K562 (cell line): Measurements from ENCODE around the gene TAP2. TPM values are rescaled to one million over a fixed set of nuclear protein-coding genes. Genes with fewer than 3 reads are reported as not detected.

Experiments
- ATAC-seq: fragments of 200-7000 bp; cut with Tn5 transposase; 3 replicates; pipeline ENCODE4 v1.9.1; 2020; ENCODE audit warnings: moderate library complexity
- BruUV-seq: library from RNA; stranded (reverse); fragments of 400-500 nt; replicated peaks from 2 replicates; lab custom pipeline; 2021; lab: Mats Ljungman, UMichigan
- CTCF ChIA-PET: fragments of 300-600 bp; formaldehyde crosslinking; extraction: SDS; loops from one replicate; lab custom pipeline; 2021; ENCODE audit warnings: low intra/inter-chr PET ratio; lab: Yijun Ruan, JAX
- POLR2A ChIA-PET: fragments of 300-600, 350-650 bp; sonication (Branson Sonifier 250); formaldehyde crosslinking; extraction: SDS; loops from one replicate; lab custom pipeline; 2021; ENCODE audit warnings: antibody characterized with exemption, inconsistent platforms; lab: Yijun Ruan, JAX
- DNase-seq, 4 experiments: peaks; one replicate each; pipeline versions ENCODE4 v3.0.0 to v3.0.0-alpha.2; 2011 to 2018; ENCODE audit warnings: low spot score in 3 of 4, mixed read lengths in 3 of 4; ENCODE audit errors: extremely low read depth in 1 of 4
- FAIRE-seq: peaks from 2 replicates; lab custom pipeline; 2011; peaks lifted over from hg19 to GRCh38; lab: Jason Lieb, UNC
- H2AFZ ChIP-seq: 2 replicates; pipeline ENCODE4 v1.6.0; 2011; ENCODE audit warnings: low read depth, low read length, control low read depth, inconsistent platforms
- H3K27ac ChIP-seq: fragments of 200-600 bp; 3 replicates; pipeline ENCODE4 v1.8.0; 2011; ENCODE audit warnings: low read depth, mild to moderate bottlenecking, control low read depth, inconsistent platforms, low read length, moderate library complexity, mixed read lengths; ENCODE audit errors: extremely low read depth
- H3K27me3 ChIP-seq, 2 experiments: fragments of 300-600 bp in 1 of 2; 2 replicates in 1 of 2; 3 replicates in 1 of 2; pipeline versions ENCODE4 v1.6.0 to v1.8.0; 2011; ENCODE audit warnings: inconsistent platforms in 2 of 2, low read length in 2 of 2, mild to moderate bottlenecking in 1 of 2, mixed read lengths in 1 of 2, moderate library complexity in 1 of 2; ENCODE audit not compliant: control insufficient read depth in 2 of 2, insufficient read depth in 2 of 2
- H3K36me3 ChIP-seq: fragments of 300-600 bp; 3 replicates; pipeline ENCODE4 v1.8.0; 2011; ENCODE audit warnings: mild to moderate bottlenecking, low read length, inconsistent platforms; ENCODE audit not compliant: control insufficient read depth, insufficient read depth
- H3K4me1 ChIP-seq, 2 experiments: fragments of 200-600 bp in 1 of 2; replicated peaks in 1 of 2; 2 replicates in 1 of 2; 3 replicates in 1 of 2; pipeline versions ENCODE4 v1.5.1 to v1.8.0; 2011; ENCODE audit warnings: inconsistent platforms in 2 of 2, low read length in 2 of 2, mild to moderate bottlenecking in 1 of 2, mixed read lengths in 1 of 2, moderate library complexity in 1 of 2; ENCODE audit not compliant: control insufficient read depth in 2 of 2, insufficient read depth in 2 of 2
- H3K4me2 ChIP-seq: 2 replicates; pipeline ENCODE4 v1.6.1; 2011; ENCODE audit warnings: low read length, control low read depth, inconsistent platforms, mixed read lengths; ENCODE audit not compliant: insufficient read depth
- H3K4me3 ChIP-seq: fragments of 200-600 bp; sonication (generic), shearing (Covaris generic); 2 replicates; pipeline ENCODE4 v1.5.1; 2016; ENCODE audit warnings: control low read depth, inconsistent platforms
- H3K79me2 ChIP-seq: fragments of 200-600 bp; 3 replicates; pipeline ENCODE4 v1.8.0; 2011; ENCODE audit warnings: low read length, inconsistent platforms; ENCODE audit not compliant: control insufficient read depth, insufficient read depth
- H3K9ac ChIP-seq, 2 experiments: 2 replicates each; pipeline versions ENCODE4 v1.6.0 to v1.6.1; 2011; ENCODE audit warnings: low read depth in 2 of 2, low read length in 2 of 2, control low read depth in 1 of 2, inconsistent platforms in 1 of 2, mild to moderate bottlenecking in 1 of 2, mixed read lengths in 1 of 2; ENCODE audit not compliant: insufficient read depth in 1 of 2
- H3K9me1 ChIP-seq: one replicate; pipeline ENCODE4 v1.6.0; 2011; ENCODE audit warnings: inconsistent platforms, mild to moderate bottlenecking, low read length, moderate library complexity; ENCODE audit not compliant: control insufficient read depth, insufficient read depth
- H3K9me3 ChIP-seq: replicated peaks from 2 replicates; pipeline ENCODE4 v1.5.1; 2011; ENCODE audit warnings: low read depth, low read length, inconsistent platforms; ENCODE audit not compliant: control insufficient read depth, insufficient read depth
- H4K20me1 ChIP-seq: replicated peaks from 2 replicates; pipeline ENCODE4 v1.6.1; 2011; ENCODE audit warnings: low read length, inconsistent platforms, mixed read lengths; ENCODE audit not compliant: control insufficient read depth, insufficient read depth
- CEBPB ChIP-seq: fragments of 450-650 bp; IDR thresholded peaks from 2 replicates; pipeline ENCODE4 v1.6.1; 2016; ENCODE audit warnings: missing genetic modification characterization, missing compliant biosample characterization
- CEBPG ChIP-seq, 3 experiments: fragments of 200-800 bp in 1 of 3; sonication (Bioruptor generic) in 1 of 3; sonication (generic) in 1 of 3; formaldehyde crosslinking in 1 of 3; IDR thresholded peaks in 2 of 3; conservative IDR thresholded peaks in 1 of 3; 2 replicates each; pipeline versions ENCODE4 v1.6.1 to v1.8.0; 2016 to 2022; ENCODE audit warnings: missing compliant biosample characterization in 2 of 3, missing genetic modification characterization in 2 of 3, mild to moderate bottlenecking in 1 of 3, missing genetic modification reagents in 1 of 3
- ETS2 ChIP-seq: IDR thresholded peaks from 2 replicates; pipeline ENCODE4 v1.6.1; 2016; ENCODE audit warnings: borderline replicate concordance, missing genetic modification characterization, mild to moderate bottlenecking, moderate library complexity, missing compliant biosample characterization; ENCODE audit not compliant: poor library complexity, severe bottlenecking
- HNRNPUL1 ChIP-seq: fragments of 200-400 bp; formaldehyde crosslinking; IDR thresholded peaks from 2 replicates; pipeline ENCODE4 v1.6.1; 2017; ENCODE audit warnings: low read length
- MED1 ChIP-seq: sonication (generic); formaldehyde crosslinking; IDR thresholded peaks from 2 replicates; pipeline ENCODE4 v1.8.1; 2023; ENCODE audit warnings: missing genetic modification reagents, borderline replicate concordance
- NRF1 ChIP-seq, 2 experiments: fragments of 450-650 bp; IDR thresholded peaks in 1 of 2; conservative IDR thresholded peaks in 1 of 2; 2 replicates each; pipeline ENCODE4 v1.6.1; 2014; ENCODE audit warnings: mild to moderate bottlenecking in 2 of 2
- ZNF695 ChIP-seq: fragments of 450-650 bp; formaldehyde crosslinking; IDR thresholded peaks from 2 replicates; pipeline ENCODE4 v1.4.0; 2020; ENCODE audit warnings: mild to moderate bottlenecking, moderate library complexity
- WGBS: fragments of 100-300 bp; shearing (Covaris generic); methylation state at CpG from one replicate; pipeline ENCODE4 v1.1.6; 2016; ENCODE audit warnings: low coverage, mixed read lengths; ENCODE audit not compliant: insufficient coverage; ENCODE audit errors: missing lambda C conversion rate; 5-methylcytosine and 5-hydroxymethylcytosine counted together
- in situ Hi-C: fragments of 300-500 bp; cut with MboI; formaldehyde crosslinking; loops from 4 replicates; pipeline ENCODE4 v1.15.0; 2018; ENCODE audit warnings: inconsistent platforms, mixed read lengths
- intact Hi-C: fragments of 100-400 bp; cut with micrococcal nuclease; formaldehyde crosslinking; loops from 2 replicates; pipeline ENCODE4 v1.14.2; 2022
- polyA plus RNA-seq, 8 experiments: library from polyadenylated mRNA; depleted of rRNA in 4 of 8; stranded (reverse) in 5 of 8; unstranded in 3 of 8; fragments of >200 nt; fragmentation: Nextera tagmentation in 2 of 8; fragmentation: Illumina TruSeq in 1 of 8; extraction: Ambion mirVana in 2 of 8; extraction: Trizol in 1 of 8; gene quantifications; 2 replicates each; pipeline versions ENCODE4 v1.2.1 to v1.2.3, GENCODE V29; 2011 to 2014; ENCODE audit warnings: inconsistent platforms in 1 of 8, missing spikeins in 1 of 8
- total RNA-seq, 7 experiments: library from RNA; depleted of rRNA in 6 of 7; stranded (reverse); fragments of >200 nt in 6 of 7; fragmentation: Illumina TruSeq in 2 of 7; extraction: Trizol in 2 of 7; gene quantifications; 2 replicates each; pipeline versions ENCODE4 v1.2.1 to v1.2.3, GENCODE V29; 2011 to 2021; ENCODE audit warnings: low replicate concordance in 1 of 7
- TF ChIP-seq, protein P1 (sequence below), 2 experiments: fragments of 450-650 bp in 1 of 2; sonication (generic) in 1 of 2; formaldehyde crosslinking in 1 of 2; IDR thresholded peaks in 1 of 2; conservative IDR thresholded peaks in 1 of 2; 2 replicates each; pipeline versions ENCODE4 v1.6.1 to v1.8.1; 2016 to 2023; ENCODE audit warnings: mild to moderate bottlenecking in 2 of 2, moderate library complexity in 2 of 2, inconsistent platforms in 1 of 2, missing genetic modification reagents in 1 of 2
- TF ChIP-seq, protein P2 (sequence below), 2 experiments: fragments of 450-650 bp; conservative IDR thresholded peaks; 2 replicates each; pipeline ENCODE4 v1.6.1; 2017; ENCODE audit warnings: mild to moderate bottlenecking in 2 of 2, moderate library complexity in 2 of 2

Gene TAP2
- total and polyA plus RNA-seq, 9 of the 15 experiments (the other 6 are each of a cell fraction or from before 2014, with no cell fraction given), result 2.0 to 53.5 (median 19.6) TPM

DNA sequence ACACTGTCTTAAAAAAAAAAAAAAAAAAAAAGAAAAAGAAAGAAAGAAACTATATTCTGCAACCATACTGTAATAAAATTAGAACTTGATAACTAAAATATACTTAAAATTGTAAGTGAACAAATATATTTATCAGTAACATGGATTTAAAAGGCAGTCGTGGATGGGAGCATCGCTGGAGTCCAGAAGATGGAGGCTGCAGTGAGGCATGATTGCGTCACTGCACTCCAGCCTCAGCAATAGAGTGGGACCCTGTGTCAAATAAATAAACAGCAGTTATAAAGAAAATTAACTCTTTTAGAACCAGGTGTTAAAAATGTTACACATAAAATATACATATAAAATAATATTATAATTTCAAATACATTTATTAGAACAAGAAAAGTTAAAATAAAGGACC lies 24.2 kb upstream of the TAP2 start:
- Histone ChIP-seq H3K4me1 (peaks cover 3 to 8% of the 10 kb centered on the region in 2 experiments; a peak in 3 of 5 replicates), H3K4me2 (no peak overlapping the region), H3K9me1 (no peaks in the 10 kb centered on the region), H3K4me3 (no peak overlapping the region), H2AFZ (no peak overlapping the region), H3K27me3 (peaks cover 22 to 28% of the 10 kb centered on the region in 2 experiments; a peak in 4 of 5 replicates), H3K9ac (no peak overlapping the region), H4K20me1 (0 out of 2 replicates have a peak, but pooled peaks cover under 1% of the 10 kb centered on the region), H3K9me3 (no peaks in the 10 kb centered on the region), H3K36me3 (no peaks in the 10 kb centered on the region), H3K27ac (no peak overlapping the region), H3K79me2 (no peaks in the 10 kb centered on the region)
- POLR2A ChIA-PET, result interaction anchor here (0.8 kb wide), 1 partner anchor 414 kb away, joined by 3 read pairs; no protein-coding TSS in a partner anchor
- ATAC-seq, result no peak
- no TSS peak for BruUV-seq
- CTCF ChIA-PET, result interaction anchor here (0.6 to 0.7 kb wide), 2 partner anchors 9 to 101 kb away, joined by 3 read pairs; partner anchors contain the start of genes PSMB9 and TAP1
- TF ChIP-seq ZNF695 (CRISPR knock-in tag) (no peak), CEBPG (CRISPR knock-in tag; IDR thresholded peaks at IDR 0.05) (peak; percentile 27; the same call in 1 of the 2 replicates), CEBPG (tag; conservative IDR thresholded peaks at IDR 0.05 in 1 of 2, IDR thresholded peaks at IDR 0.05 in 1 of 2) (peak; percentile 33 to 43; a peak in 2 of 4 replicates), NRF1 (conservative IDR thresholded peaks at IDR 0.05 in 1 of 2, IDR thresholded peaks at IDR 0.05 in 1 of 2) (no peak), MED1 (no peak), ETS2 (tag) (no peak), HNRNPUL1 (no peak), CEBPB (tag) (peak; percentile 72)
- TF ChIP-seq, protein P1, sequence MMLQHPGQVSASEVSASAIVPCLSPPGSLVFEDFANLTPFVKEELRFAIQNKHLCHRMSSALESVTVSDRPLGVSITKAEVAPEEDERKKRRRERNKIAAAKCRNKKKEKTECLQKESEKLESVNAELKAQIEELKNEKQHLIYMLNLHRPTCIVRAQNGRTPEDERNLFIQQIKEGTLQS (IDR thresholded peaks at IDR 0.05), result peak; percentile 58
- TF ChIP-seq, protein P1 (CRISPR knock-in tag; conservative IDR thresholded peaks at IDR 0.05), result no peak
- TF ChIP-seq, protein P2, sequence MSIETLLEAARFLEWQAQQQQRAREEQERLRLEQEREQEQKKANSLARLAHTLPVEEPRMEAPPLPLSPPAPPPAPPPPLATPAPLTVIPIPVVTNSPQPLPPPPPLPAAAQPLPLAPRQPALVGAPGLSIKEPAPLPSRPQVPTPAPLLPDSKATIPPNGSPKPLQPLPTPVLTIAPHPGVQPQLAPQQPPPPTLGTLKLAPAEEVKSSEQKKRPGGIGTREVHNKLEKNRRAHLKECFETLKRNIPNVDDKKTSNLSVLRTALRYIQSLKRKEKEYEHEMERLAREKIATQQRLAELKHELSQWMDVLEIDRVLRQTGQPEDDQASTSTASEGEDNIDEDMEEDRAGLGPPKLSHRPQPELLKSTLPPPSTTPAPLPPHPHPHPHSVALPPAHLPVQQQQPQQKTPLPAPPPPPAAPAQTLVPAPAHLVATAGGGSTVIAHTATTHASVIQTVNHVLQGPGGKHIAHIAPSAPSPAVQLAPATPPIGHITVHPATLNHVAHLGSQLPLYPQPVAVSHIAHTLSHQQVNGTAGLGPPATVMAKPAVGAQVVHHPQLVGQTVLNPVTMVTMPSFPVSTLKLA (conservative IDR thresholded peaks at IDR 0.05), result no peak
- no peak for FAIRE-seq
- 10% methylated on average over 3 of the region's 3 CpGs for WGBS
- DNase-seq, result no peak
- in situ Hi-C loops (no loop called here), intact Hi-C loops (no loop called here)
